Skeletal muscle satellite cell (primary cell): Measurements from ENCODE around the gene KCNA2.

Source experiments
- H3K27me3 ChIP-seq: 2 replicates; pipeline ENCODE4 v1.7.0; 2013; ENCODE audit warnings: low read length; ENCODE audit not compliant: control insufficient read depth, insufficient read depth
- H3K36me3 ChIP-seq: 2 replicates; pipeline ENCODE4 v1.7.0; 2013; ENCODE audit warnings: mild to moderate bottlenecking, control low read depth, low read length; ENCODE audit not compliant: insufficient read depth
- H3K4me1 ChIP-seq: 2 replicates; pipeline ENCODE4 v1.7.0; 2013; ENCODE audit warnings: low read length; ENCODE audit not compliant: control insufficient read depth, insufficient read depth
- H3K4me2 ChIP-seq: 2 replicates; pipeline ENCODE4 v1.7.0; 2013; ENCODE audit warnings: mild to moderate bottlenecking, low read length
- H3K4me3 ChIP-seq: 2 replicates; pipeline ENCODE4 v1.7.0; 2013; ENCODE audit warnings: low read length
- H3K9ac ChIP-seq: 2 replicates; pipeline ENCODE4 v1.7.0; 2013; ENCODE audit warnings: mild to moderate bottlenecking, low read depth, low read length, moderate library complexity
- H3K9me3 ChIP-seq: replicated peaks from 2 replicates; pipeline ENCODE4 v1.7.0; 2013; ENCODE audit warnings: mild to moderate bottlenecking, control low read depth, low read length

KCNA2 gene

GRCh38 chr1:110596312-110596711, 9.8 kb downstream of the KCNA2 start:
- H3K4me1 ChIP-seq = no peaks in the 10 kb centered on the region
- no peaks in the 10 kb centered on the region for H3K9me3 ChIP-seq
- H3K4me3 ChIP-seq = no peak overlapping the region
- peaks cover 3% of the 10 kb centered on the region for H3K27me3 ChIP-seq
- no peaks in the 10 kb centered on the region for H3K36me3 ChIP-seq
- H3K9ac ChIP-seq = no peak overlapping the region
- H3K4me2 ChIP-seq = no peak overlapping the region

- Histone ChIP-seq H3K4me1 (no peaks in the 10 kb centered on the region), H3K27me3 (peaks cover 3% of the 10 kb centered on the region), H3K4me3 (no peak overlapping the region), H3K4me2 (no peak overlapping the region), H3K9me3 (no peaks in the 10 kb centered on the region), H3K9ac (no peak overlapping the region), H3K36me3 (no peaks in the 10 kb centered on the region)
Observed at GRCh38 chr1:110595353-110595710, 10.8 kb downstream of the KCNA2 start.

DNA sequence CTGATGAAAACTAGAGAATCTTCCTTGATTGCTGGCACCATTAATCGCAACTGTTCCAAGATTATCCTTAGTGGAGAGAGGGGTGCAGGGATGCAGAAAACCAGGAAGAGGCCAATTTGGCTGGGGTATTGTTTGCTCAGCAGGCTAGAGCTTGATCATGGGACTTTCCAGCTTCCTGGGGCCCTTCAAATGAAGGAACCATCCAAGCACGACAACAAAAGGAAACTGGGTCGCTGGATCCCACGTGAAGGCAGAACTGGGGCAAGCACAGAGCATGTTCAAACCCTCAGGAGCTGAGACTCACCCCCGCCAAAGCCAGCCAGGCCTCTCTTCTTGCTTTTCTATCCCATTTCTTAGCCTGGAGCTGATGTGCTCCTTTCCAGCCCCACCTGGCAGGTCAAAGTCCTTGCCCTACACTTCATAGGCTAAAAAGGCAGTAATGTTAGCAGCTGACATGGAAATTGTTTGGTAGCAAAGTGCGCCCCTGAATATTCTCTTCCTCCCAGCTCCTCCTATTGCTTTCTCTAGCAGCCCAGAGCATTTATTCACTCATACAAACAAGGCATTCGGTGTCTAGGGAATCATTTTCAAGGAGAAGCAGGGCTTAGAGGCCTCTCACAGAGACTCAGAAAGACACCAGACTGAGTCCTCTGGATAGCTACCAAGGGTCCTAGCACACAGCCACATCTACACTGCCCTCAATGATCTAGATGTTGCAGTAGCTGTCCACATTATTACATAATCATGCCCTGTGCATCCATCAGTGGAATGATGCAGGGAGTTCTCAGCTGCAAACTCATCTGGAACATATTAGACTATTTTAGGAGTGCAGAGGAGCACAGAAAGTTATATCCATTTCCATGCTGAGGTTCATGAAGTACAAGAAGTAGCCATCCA, 11.5 kb downstream of the KCNA2 start:
- no peak overlapping the region for H3K4me3 ChIP-seq
- no peaks in the 10 kb centered on the region for H3K4me1 ChIP-seq

DNA sequence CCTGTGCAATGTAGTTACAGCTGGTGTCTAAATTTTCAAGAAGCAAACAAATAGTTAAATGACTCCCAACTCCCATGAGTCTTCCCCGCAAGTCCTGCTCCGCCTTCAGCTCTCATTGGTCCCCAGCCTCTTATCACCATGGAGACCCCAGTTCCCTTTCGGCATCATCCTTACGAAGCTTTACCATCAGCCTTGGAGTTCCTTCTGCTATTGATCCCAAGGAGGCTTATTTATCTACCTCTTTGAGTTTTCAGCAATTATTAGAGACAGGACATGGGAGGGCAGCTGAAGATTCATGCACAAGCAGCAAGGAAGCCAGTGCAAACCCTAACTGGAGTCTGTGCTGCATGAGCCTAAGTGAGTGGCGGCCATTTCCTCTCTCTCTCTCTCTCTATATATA, 12.3 kb downstream of the KCNA2 start:
- no peak overlapping the region for H3K4me2 ChIP-seq
- H3K27me3 ChIP-seq = peaks cover 3% of the 10 kb centered on the region
- no peaks in the 10 kb centered on the region for H3K4me1 ChIP-seq
- no peaks in the 10 kb centered on the region for H3K36me3 ChIP-seq
- H3K9ac ChIP-seq = no peak overlapping the region
- no peaks in the 10 kb centered on the region for H3K9me3 ChIP-seq
- H3K4me3 ChIP-seq = no peak overlapping the region

More for the DNA sequence above, 11.5 kb downstream of the KCNA2 start:
- Histone ChIP-seq H3K27me3 (peaks cover 3% of the 10 kb centered on the region), H3K36me3 (no peaks in the 10 kb centered on the region), H3K4me2 (no peak overlapping the region), H3K9me3 (no peaks in the 10 kb centered on the region), H3K9ac (no peak overlapping the region)

GRCh38 chr1:110591956-110592355, 14.2 kb downstream of the KCNA2 start:
- Histone ChIP-seq H3K27me3 (peaks cover 3% of the 10 kb centered on the region), H3K4me2 (no peak overlapping the region), H3K4me3 (no peak overlapping the region), H3K4me1 (no peaks in the 10 kb centered on the region), H3K9ac (no peak overlapping the region), H3K36me3 (no peaks in the 10 kb centered on the region), H3K9me3 (no peaks in the 10 kb centered on the region)

GRCh38 chr1:110588991-110589390, 17.2 kb downstream of the KCNA2 start:
- Histone ChIP-seq H3K27me3 (no peaks in the 10 kb centered on the region), H3K9ac (no peak overlapping the region), H3K9me3 (no peaks in the 10 kb centered on the region), H3K4me3 (no peak overlapping the region), H3K4me1 (no peaks in the 10 kb centered on the region), H3K36me3 (no peaks in the 10 kb centered on the region), H3K4me2 (no peak overlapping the region)

GRCh38 chr1:110588486-110588885, 17.7 kb downstream of the KCNA2 start:
- no peaks in the 10 kb centered on the region for H3K4me1 ChIP-seq
- no peak overlapping the region for H3K9ac ChIP-seq
- no peak overlapping the region for H3K4me3 ChIP-seq
- H3K36me3 ChIP-seq = no peaks in the 10 kb centered on the region
- H3K27me3 ChIP-seq = no peaks in the 10 kb centered on the region
- no peaks in the 10 kb centered on the region for H3K9me3 ChIP-seq
- no peak overlapping the region for H3K4me2 ChIP-seq

DNA sequence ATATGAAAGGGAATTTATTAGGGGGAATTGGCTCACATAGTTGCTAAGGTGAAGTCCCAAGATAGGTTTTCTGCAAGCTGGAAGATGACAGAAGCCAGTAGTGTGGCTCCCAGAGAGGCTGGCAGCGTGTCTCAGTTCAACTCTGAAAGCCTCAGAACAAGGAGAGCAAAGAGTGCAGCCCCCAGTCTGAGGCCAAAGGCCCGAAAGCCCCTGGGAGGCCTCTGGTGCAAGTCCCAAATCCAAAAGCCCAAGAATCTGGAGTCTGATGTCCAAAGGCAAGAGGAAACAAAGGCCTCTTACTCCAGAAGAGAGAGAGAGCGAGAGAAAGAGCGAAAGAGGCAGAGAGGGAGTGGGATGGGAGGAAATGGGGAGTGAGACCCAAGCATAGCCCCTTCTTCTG, 18.3 kb downstream of the KCNA2 start:
- no peaks in the 10 kb centered on the region for H3K9me3 ChIP-seq
- no peak overlapping the region for H3K4me2 ChIP-seq
- no peak overlapping the region for H3K9ac ChIP-seq
- H3K36me3 ChIP-seq = no peaks in the 10 kb centered on the region
- H3K27me3 ChIP-seq = peaks cover 3% of the 10 kb centered on the region
- no peaks in the 10 kb centered on the region for H3K4me1 ChIP-seq
- no peak overlapping the region for H3K4me3 ChIP-seq

DNA sequence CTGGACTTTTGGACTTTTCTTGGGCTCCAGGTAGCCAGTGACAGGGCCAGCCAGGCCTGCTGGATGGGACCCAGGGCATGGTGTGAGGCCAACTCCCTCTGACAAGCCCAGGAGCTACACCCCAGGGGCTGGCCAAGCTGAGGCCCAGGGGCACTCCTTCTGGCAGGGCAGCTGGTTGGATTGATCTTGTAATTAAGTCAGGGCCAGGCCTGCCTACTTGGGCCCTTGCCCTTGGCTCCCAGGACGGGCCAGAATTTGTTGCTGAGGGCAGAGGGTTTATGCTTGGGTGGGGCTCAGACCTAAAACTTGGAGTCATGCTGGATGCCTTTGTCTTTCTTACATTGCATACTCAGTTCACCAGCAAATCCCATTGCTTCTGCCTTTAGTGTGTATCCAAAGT, 20.7 kb downstream of the KCNA2 start:
- Histone ChIP-seq H3K9me3 (no peaks in the 10 kb centered on the region), H3K36me3 (no peaks in the 10 kb centered on the region), H3K4me1 (no peaks in the 10 kb centered on the region), H3K4me2 (no peak overlapping the region), H3K27me3 (peaks cover 18% of the 10 kb centered on the region), H3K9ac (no peak overlapping the region), H3K4me3 (no peak overlapping the region)

- Histone ChIP-seq H3K4me1 (no peaks in the 10 kb centered on the region), H3K4me2 (no peak overlapping the region), H3K27me3 (peaks cover 18% of the 10 kb centered on the region), H3K9me3 (no peaks in the 10 kb centered on the region), H3K36me3 (no peaks in the 10 kb centered on the region), H3K9ac (no peak overlapping the region), H3K4me3 (no peak overlapping the region)
Observed at GRCh38 chr1:110584045-110584444, 22.1 kb downstream of the KCNA2 start.

DNA sequence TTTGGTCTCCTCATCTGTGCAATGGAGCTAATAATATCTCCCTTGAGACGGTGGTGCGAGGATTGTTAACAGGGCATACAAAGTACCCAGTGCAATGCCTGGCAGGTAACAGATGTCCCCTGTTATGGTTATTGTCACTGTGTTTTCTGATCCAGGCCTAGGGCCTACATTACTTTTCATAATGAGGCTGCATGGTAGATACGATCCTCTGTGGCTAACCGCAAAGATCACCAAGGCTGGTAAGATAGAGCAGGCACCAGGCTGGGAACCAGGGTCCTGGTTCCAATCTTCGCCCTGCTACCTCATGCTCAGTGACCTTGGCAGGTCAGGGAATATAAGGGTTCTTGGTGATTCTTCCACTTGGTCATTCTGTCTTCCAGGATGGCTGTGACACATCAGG, 22.7 kb downstream of the KCNA2 start:
- no peak overlapping the region for H3K4me3 ChIP-seq
- no peak overlapping the region for H3K4me2 ChIP-seq

DNA sequence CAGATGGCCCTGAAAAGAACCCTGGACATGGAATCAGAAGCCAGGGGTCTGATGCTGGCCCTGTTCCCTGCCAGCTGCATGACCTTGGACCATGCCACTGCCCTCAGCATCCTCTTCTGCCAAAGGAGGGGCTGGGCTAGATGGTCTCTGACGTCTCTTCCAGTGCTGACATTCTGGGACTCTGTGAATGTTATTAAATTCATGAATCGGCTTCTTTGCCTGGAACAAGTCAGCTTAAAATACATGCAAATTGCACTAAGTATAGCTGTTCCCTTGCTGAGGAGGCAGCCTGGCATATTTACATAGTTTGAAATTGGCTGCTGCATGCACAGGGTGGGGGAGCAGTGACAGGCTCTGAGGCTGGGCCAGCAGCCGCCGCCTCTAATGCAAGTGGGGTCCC, 23.8 kb downstream of the KCNA2 start:
- Histone ChIP-seq H3K4me1 (no peaks in the 10 kb centered on the region), H3K4me2 (no peak overlapping the region), H3K27me3 (peaks cover 18% of the 10 kb centered on the region), H3K9ac (no peak overlapping the region), H3K36me3 (no peaks in the 10 kb centered on the region), H3K4me3 (no peak overlapping the region), H3K9me3 (no peaks in the 10 kb centered on the region)

More for the DNA sequence above, 22.7 kb downstream of the KCNA2 start:
- no peak overlapping the region for H3K9ac ChIP-seq
- no peaks in the 10 kb centered on the region for H3K9me3 ChIP-seq
- H3K4me1 ChIP-seq = no peaks in the 10 kb centered on the region
- no peaks in the 10 kb centered on the region for H3K36me3 ChIP-seq
- peaks cover 18% of the 10 kb centered on the region for H3K27me3 ChIP-seq
